Fibroblast of skin of left biceps (primary cell): Measurements from ENCODE around the gene GPX6.
"Not testable (repeated sequence)": the region's sequence is repeated elsewhere in the genome, so short reads cannot be mapped to it uniquely, and the experiment has no call there.

Source experiments
- DNase-seq, 2 experiments: peaks; one replicate each; pipeline ENCODE4 v3.0.0-alpha.2; 2013; ENCODE audit warnings: low read depth in 2 of 2

The GPX6 gene

GRCh38 chr6:28525496-28526039 lies 10.0 kb upstream of the GPX6 start, which contains the start of gene GPX5:
Gene GPX5 (plus strand): TSS chr6:28525881. CDS start chr6:28526014, 133 bp downstream.
- DNase-seq = no peak

- DNase-seq = no peak
These were observed 7.6 kb upstream of the GPX6 start for GRCh38 chr6:28523241-28523622.

GRCh38 chr6:28522594-28523240 lies 7.1 kb upstream of the GPX6 start:
- DNase-seq = no peak

- DNase-seq = no peak
These were observed 2.4 kb upstream of the GPX6 start for GRCh38 chr6:28517964-28518363.

- DNase-seq = not testable (repeated sequence)
These were observed 3.2 kb downstream of the GPX6 start for GRCh38 chr6:28512387-28512786.

- DNase-seq = no peak
These were observed 3.8 kb downstream of the GPX6 start for GRCh38 chr6:28511628-28512300.

- DNase-seq = no peak
These were observed 8.7 kb downstream of the GPX6 start for GRCh38 chr6:28506807-28507475.

- no peak for DNase-seq
These were observed 9.9 kb downstream of the GPX6 start for GRCh38 chr6:28505733-28506132.

- DNase-seq = not testable (repeated sequence)
These were observed 12.8 kb downstream of the GPX6 start for GRCh38 chr6:28502709-28503305.

- not testable (repeated sequence) for DNase-seq
These were observed 13.5 kb downstream of the GPX6 start for GRCh38 chr6:28502136-28502535.

GRCh38 chr6:28501259-28501658 lies 14.3 kb downstream of the GPX6 start:
- no peak for DNase-seq

GRCh38 chr6:28497893-28498292 lies 17.7 kb downstream of the GPX6 start:
- DNase-seq = no peak

GRCh38 chr6:28497306-28497705 lies 18.3 kb downstream of the GPX6 start:
- no peak for DNase-seq

- DNase-seq = no peak
These were observed 19.4 kb downstream of the GPX6 start for GRCh38 chr6:28496099-28496779.

- no peak for DNase-seq
These were observed 23.6 kb downstream of the GPX6 start for GRCh38 chr6:28491984-28492317.

GRCh38 chr6:28490205-28490890 lies 25.2 kb downstream of the GPX6 start:
- no peak for DNase-seq

GRCh38 chr6:28489366-28490204 lies 26.0 kb downstream of the GPX6 start:
- DNase-seq = peak in 1 of 2 experiments; percentile 42

GRCh38 chr6:28488916-28489365 lies 26.7 kb downstream of the GPX6 start:
- peak; percentile 50 to 57 for DNase-seq

- DNase-seq = no peak
These were observed 28.4 kb downstream of the GPX6 start for GRCh38 chr6:28486988-28487742.
